ACC112 (cell line): ENCODE data around the gene ZNF831.

Experiments
- H2AFZ ChIP-seq: fragments of 200-600 bp; sonication (generic); one replicate; pipeline ENCODE4 v1.6.0; 2017; ENCODE audit warnings: antibody characterized with exemption, low read length; ENCODE audit not compliant: unreplicated experiment
- H3K27ac ChIP-seq: fragments of 200-600 bp; sonication (generic); 2 replicates; pipeline ENCODE4 v1.5.1; 2014; ENCODE audit warnings: low read depth, mild to moderate bottlenecking, antibody characterized with exemption, low read length, moderate library complexity
- H3K27me3 ChIP-seq: fragments of 200-600 bp; sonication (generic); 2 replicates; pipeline ENCODE4 v1.6.1; 2014; ENCODE audit warnings: mild to moderate bottlenecking, antibody characterized with exemption, low read length, moderate library complexity, mixed read lengths; ENCODE audit not compliant: insufficient read depth
- H3K36me3 ChIP-seq: fragments of 200-600 bp; sonication (generic); 2 replicates; pipeline ENCODE4 v1.6.1; 2016; ENCODE audit warnings: mild to moderate bottlenecking, antibody characterized with exemption, low read length, moderate library complexity, mixed read lengths; ENCODE audit not compliant: insufficient read depth
- H3K4me1 ChIP-seq: fragments of 200-600 bp; sonication (generic); one replicate; pipeline ENCODE4 v1.6.1; 2016; ENCODE audit warnings: low read length, mixed read lengths; ENCODE audit not compliant: insufficient read depth, unreplicated experiment, control insufficient read depth
- H3K4me3 ChIP-seq: fragments of 200-600 bp; sonication (generic); 2 replicates; pipeline ENCODE4 v1.5.1; 2014; ENCODE audit warnings: mild to moderate bottlenecking, low read depth, low read length
- H3K79me2 ChIP-seq: fragments of 200-600 bp; sonication (generic); one replicate; pipeline ENCODE4 v1.6.0; 2016; ENCODE audit warnings: low read length; ENCODE audit not compliant: control insufficient read depth, unreplicated experiment, insufficient read depth

ZNF831 gene

GRCh38 chr20:59157961-59158541 is 5.6 kb upstream of the ZNF831 start:
- H3K4me3 ChIP-seq: no peak overlapping the region
- no peaks in the 10 kb centered on the region for H3K79me2 ChIP-seq
- H3K27me3 ChIP-seq: peaks cover 8% of the 10 kb centered on the region; the same call in 1 of the 2 replicates
- H2AFZ ChIP-seq: no peak overlapping the region
- H3K4me1 ChIP-seq: no peaks in the 10 kb centered on the region
- no peak overlapping the region for H3K27ac ChIP-seq
- H3K36me3 ChIP-seq: no peaks in the 10 kb centered on the region

GRCh38 chr20:59158673-59159072 is 4.9 kb upstream of the ZNF831 start:
- H3K4me3 ChIP-seq: no peak overlapping the region
- H3K27ac ChIP-seq: no peak overlapping the region
- H3K36me3 ChIP-seq: no peaks in the 10 kb centered on the region
- no peaks in the 10 kb centered on the region for H3K4me1 ChIP-seq
- no peaks in the 10 kb centered on the region for H3K79me2 ChIP-seq
- H2AFZ ChIP-seq: no peak overlapping the region
- peaks cover 8% of the 10 kb centered on the region; the same call in 1 of the 2 replicates for H3K27me3 ChIP-seq

- Histone ChIP-seq H3K36me3 (no peaks in the 10 kb centered on the region), H2AFZ (no peak overlapping the region), H3K79me2 (no peaks in the 10 kb centered on the region), H3K27me3 (peaks cover 8% of the 10 kb centered on the region; the same call in 1 of the 2 replicates), H3K4me1 (no peaks in the 10 kb centered on the region), H3K27ac (no peak overlapping the region), H3K4me3 (no peak overlapping the region)
Observed at GRCh38 chr20:59159091-59159490, 4.5 kb upstream of the ZNF831 start.

GRCh38 chr20:59159493-59160376 is 3.9 kb upstream of the ZNF831 start:
- Histone ChIP-seq H3K27ac (no peak overlapping the region), H3K36me3 (no peaks in the 10 kb centered on the region), H3K27me3 (peaks cover 8% of the 10 kb centered on the region; the same call in 1 of the 2 replicates), H3K4me1 (no peaks in the 10 kb centered on the region), H3K79me2 (no peaks in the 10 kb centered on the region), H3K4me3 (no peak overlapping the region), H2AFZ (no peak overlapping the region)

GRCh38 chr20:59160389-59161115 is 3.1 kb upstream of the ZNF831 start:
- H3K4me3 ChIP-seq: no peak overlapping the region
- H3K36me3 ChIP-seq: no peaks in the 10 kb centered on the region
- H3K4me1 ChIP-seq: no peaks in the 10 kb centered on the region
- H3K27me3 ChIP-seq: peaks cover 8% of the 10 kb centered on the region; the same call in 1 of the 2 replicates
- no peak overlapping the region for H3K27ac ChIP-seq
- no peak overlapping the region for H2AFZ ChIP-seq
- H3K79me2 ChIP-seq: no peaks in the 10 kb centered on the region

GRCh38 chr20:59161721-59162120 is 1.9 kb upstream of the ZNF831 start:
- H3K4me1 ChIP-seq: no peaks in the 10 kb centered on the region
- H3K79me2 ChIP-seq: no peaks in the 10 kb centered on the region
- no peak overlapping the region for H3K27ac ChIP-seq

GRCh38 chr20:59164686-59165391 is 1.2 kb downstream of the ZNF831 start:
- Histone ChIP-seq H3K36me3 (no peaks in the 10 kb centered on the region), H3K27me3 (peaks cover under 1% of the 10 kb centered on the region; the same call in 1 of the 2 replicates), H3K4me3 (no peak overlapping the region), H2AFZ (no peak overlapping the region), H3K4me1 (no peaks in the 10 kb centered on the region), H3K79me2 (no peaks in the 10 kb centered on the region), H3K27ac (no peak overlapping the region)

More at GRCh38 chr20:59161721-59162120, 1.9 kb upstream of the ZNF831 start:
- no peak overlapping the region for H3K4me3 ChIP-seq
- no peak overlapping the region for H2AFZ ChIP-seq
- peaks cover 8% of the 10 kb centered on the region; the same call in 1 of the 2 replicates for H3K27me3 ChIP-seq
- no peaks in the 10 kb centered on the region for H3K36me3 ChIP-seq

GRCh38 chr20:59165396-59165795 is 1.8 kb downstream of the ZNF831 start:
- no peak overlapping the region for H3K27ac ChIP-seq
- no peaks in the 10 kb centered on the region for H3K4me1 ChIP-seq
- H3K79me2 ChIP-seq: no peaks in the 10 kb centered on the region
- no peak overlapping the region for H2AFZ ChIP-seq
- no peak overlapping the region for H3K4me3 ChIP-seq
- no peaks in the 10 kb centered on the region; the same call in 1 of the 2 replicates for H3K27me3 ChIP-seq
- H3K36me3 ChIP-seq: no peaks in the 10 kb centered on the region

GRCh38 chr20:59165891-59166709 is 2.5 kb downstream of the ZNF831 start:
- H3K36me3 ChIP-seq: no peaks in the 10 kb centered on the region
- H3K4me1 ChIP-seq: no peaks in the 10 kb centered on the region
- no peaks in the 10 kb centered on the region; the same call in 1 of the 2 replicates for H3K27me3 ChIP-seq
- no peak overlapping the region for H3K4me3 ChIP-seq
- H3K79me2 ChIP-seq: no peaks in the 10 kb centered on the region
- H3K27ac ChIP-seq: no peak overlapping the region
- no peak overlapping the region for H2AFZ ChIP-seq
